SK-N-SH treated with all-trans-retinoic acid at 6 μM for 48 hours (cell line): ENCODE measurements around the gene TMPRSS4.

ENCODE experiments used
- ATAC-seq: fragments of 200-7000 bp; cut with Tn5 transposase; 3 replicates; pipeline ENCODE4 v1.9.1; 2020; ENCODE audit warnings: mild to moderate bottlenecking, moderate library complexity
- BACH2 ChIP-seq: fragments of 250-450 bp; sonication (Bioruptor Pico); IDR thresholded peaks from 2 replicates; pipeline ENCODE4 v1.9.0; 2021; ENCODE audit warnings: mild to moderate bottlenecking, borderline replicate concordance
- CREB5 ChIP-seq: fragments of 250-450 bp; sonication (Bioruptor Pico); IDR thresholded peaks from 2 replicates; pipeline ENCODE4 v1.5.1; 2020; ENCODE audit warnings: low read depth, mild to moderate bottlenecking, moderate library complexity
- CSDC2 ChIP-seq: fragments of 250-450 bp; sonication (Bioruptor Pico); IDR thresholded peaks from 2 replicates; pipeline ENCODE4 v1.5.0; 2020; ENCODE audit warnings: mild to moderate bottlenecking, moderate library complexity
- CSRNP3 ChIP-seq: fragments of 250-450 bp; sonication (Bioruptor Pico); IDR thresholded peaks from 2 replicates; pipeline ENCODE4 v1.5.1; 2021; ENCODE audit warnings: mild to moderate bottlenecking, moderate library complexity
- ESRRG ChIP-seq: fragments of 250-450 bp; sonication (Bioruptor Pico); IDR thresholded peaks from 2 replicates; pipeline ENCODE4 v1.6.1; 2021; ENCODE audit warnings: mild to moderate bottlenecking
- GLIS3 ChIP-seq: fragments of 250-450 bp; sonication (Bioruptor Pico); IDR thresholded peaks from 2 replicates; pipeline ENCODE4 v1.5.0; 2020; ENCODE audit warnings: mild to moderate bottlenecking, moderate library complexity
- ISL1 ChIP-seq: fragments of 250-450 bp; sonication (Bioruptor Pico); IDR thresholded peaks from 2 replicates; pipeline ENCODE4 v2.1.2; 2022; ENCODE audit warnings: mild to moderate bottlenecking, moderate library complexity
- OSR1 ChIP-seq: fragments of 250-450 bp; sonication (Bioruptor Pico); IDR thresholded peaks from 2 replicates; pipeline ENCODE4 v1.8.0; 2022; ENCODE audit warnings: moderate library complexity, mild to moderate bottlenecking, inconsistent platforms
- PATZ1 ChIP-seq: fragments of 250-450 bp; sonication (Bioruptor Pico); IDR thresholded peaks from 2 replicates; pipeline ENCODE4 v1.8.0; 2020; ENCODE audit warnings: mild to moderate bottlenecking, moderate library complexity, borderline replicate concordance
- POU6F1 ChIP-seq: fragments of 250-450 bp; sonication (Bioruptor Pico); IDR thresholded peaks from 2 replicates; pipeline ENCODE4 v1.8.0; 2021; ENCODE audit warnings: low read depth, mild to moderate bottlenecking, moderate library complexity, borderline replicate concordance
- PPARA ChIP-seq: fragments of 250-450 bp; sonication (Bioruptor Pico); IDR thresholded peaks from 2 replicates; pipeline ENCODE4 v1.5.0; 2020; ENCODE audit warnings: mild to moderate bottlenecking, borderline replicate concordance
- RARB ChIP-seq: fragments of 250-450 bp; sonication (Bioruptor Pico); IDR thresholded peaks from 2 replicates; pipeline ENCODE4 v1.8.0; 2021; ENCODE audit warnings: mild to moderate bottlenecking, moderate library complexity
- SNAI2 ChIP-seq: fragments of 250-450 bp; sonication (Bioruptor Pico); IDR thresholded peaks from 2 replicates; pipeline ENCODE4 v1.5.0; 2020; ENCODE audit warnings: mild to moderate bottlenecking, moderate library complexity
- TCF4 ChIP-seq: fragments of 250-450 bp; sonication (Bioruptor Pico); IDR thresholded peaks from 2 replicates; pipeline ENCODE4 v1.8.0; 2021; ENCODE audit warnings: mild to moderate bottlenecking, moderate library complexity, borderline replicate concordance
- TOX ChIP-seq: fragments of 250-450 bp; sonication (Bioruptor Pico); IDR thresholded peaks from 2 replicates; pipeline ENCODE4 v1.8.0; 2021; ENCODE audit warnings: mild to moderate bottlenecking, moderate library complexity, borderline replicate concordance
- TSHZ2 ChIP-seq: fragments of 250-450 bp; sonication (Bioruptor Pico); IDR thresholded peaks from 2 replicates; pipeline ENCODE4 v1.5.0; 2020; ENCODE audit warnings: mild to moderate bottlenecking, moderate library complexity
- ZC3H10 ChIP-seq: fragments of 250-450 bp; sonication (Bioruptor Pico); IDR thresholded peaks from 2 replicates; pipeline ENCODE4 v1.5.1; 2021; ENCODE audit warnings: mild to moderate bottlenecking, moderate library complexity
- ZFP3 ChIP-seq: fragments of 250-450 bp; sonication (Bioruptor Pico); IDR thresholded peaks from 2 replicates; pipeline ENCODE4 v1.5.0; 2020; ENCODE audit warnings: mild to moderate bottlenecking, moderate library complexity
- ZFP30 ChIP-seq: fragments of 450-650 bp; formaldehyde crosslinking; IDR thresholded peaks from 2 replicates; pipeline ENCODE4 v1.5.0; 2022; ENCODE audit warnings: mild to moderate bottlenecking, moderate library complexity
- ZNF565 ChIP-seq: fragments of 450-650 bp; formaldehyde crosslinking; conservative IDR thresholded peaks from 2 replicates; pipeline ENCODE4 v1.5.0; 2020; ENCODE audit warnings: low read depth, mild to moderate bottlenecking, moderate library complexity
- ZNF70 ChIP-seq: fragments of 450-650 bp; formaldehyde crosslinking; IDR thresholded peaks from 2 replicates; pipeline ENCODE4 v1.5.0; 2020; ENCODE audit warnings: mild to moderate bottlenecking, moderate library complexity
- ZNF8 ChIP-seq: fragments of 450-650 bp; formaldehyde crosslinking; IDR thresholded peaks from 2 replicates; pipeline ENCODE4 v1.5.0; 2020; ENCODE audit warnings: mild to moderate bottlenecking, moderate library complexity

The TMPRSS4 gene

GRCh38 chr11:118042796-118043195 lies 34.1 kb upstream of the TMPRSS4 start:
- ATAC-seq: no peak
- no peak for TF ChIP-seq SNAI2 (CRISPR knock-in tag)
- no peak for TF ChIP-seq ZNF565 (CRISPR knock-in tag)
- no peak for TF ChIP-seq ZFP3 (CRISPR knock-in tag)
- no peak for TF ChIP-seq ZFP30 (CRISPR knock-in tag)
- no peak for TF ChIP-seq GLIS3 (CRISPR knock-in tag)
- no peak for TF ChIP-seq ESRRG
- TF ChIP-seq ISL1 (CRISPR knock-in tag): no peak
- TF ChIP-seq TOX (CRISPR knock-in tag): no peak
- TF ChIP-seq CSRNP3: no peak
- no peak for TF ChIP-seq OSR1 (CRISPR knock-in tag)

DNA sequence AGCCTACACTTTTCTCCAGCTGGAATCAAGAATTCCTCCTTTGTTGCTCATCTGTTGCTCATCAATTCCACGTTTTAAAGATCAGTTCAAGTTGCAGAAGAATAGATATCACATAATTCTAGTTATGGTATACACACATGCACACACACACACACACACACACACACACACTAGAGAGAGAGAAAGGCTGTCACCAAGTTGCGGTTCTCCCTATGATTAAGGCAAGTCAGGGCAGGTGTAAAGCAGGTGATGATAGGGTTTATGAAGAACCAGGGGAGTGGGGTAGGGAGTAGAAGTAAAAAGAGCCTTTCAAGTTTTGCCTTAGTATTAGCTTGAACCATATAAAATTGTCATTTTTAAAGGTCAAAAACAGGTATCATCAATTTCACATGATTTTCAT lies 31.7 kb upstream of the TMPRSS4 start:
- TF ChIP-seq ZNF70 (CRISPR knock-in tag) (no peak), CSDC2 (CRISPR knock-in tag) (no peak), ZNF8 (no peak), CREB5 (no peak), TOX (CRISPR knock-in tag) (no peak), TCF4 (CRISPR knock-in tag) (no peak), RARB (CRISPR knock-in tag) (no peak), CSRNP3 (no peak), SNAI2 (CRISPR knock-in tag) (no peak), PPARA (CRISPR knock-in tag) (no peak), POU6F1 (CRISPR knock-in tag) (no peak), BACH2 (no peak), ZC3H10 (CRISPR knock-in tag) (no peak), ESRRG (no peak), PATZ1 (CRISPR knock-in tag) (no peak), TSHZ2 (CRISPR knock-in tag) (no peak), ISL1 (CRISPR knock-in tag) (no peak), GLIS3 (CRISPR knock-in tag) (no peak)
- no peak for ATAC-seq
